ENCODE measurements around the gene PIGT.

DNA sequence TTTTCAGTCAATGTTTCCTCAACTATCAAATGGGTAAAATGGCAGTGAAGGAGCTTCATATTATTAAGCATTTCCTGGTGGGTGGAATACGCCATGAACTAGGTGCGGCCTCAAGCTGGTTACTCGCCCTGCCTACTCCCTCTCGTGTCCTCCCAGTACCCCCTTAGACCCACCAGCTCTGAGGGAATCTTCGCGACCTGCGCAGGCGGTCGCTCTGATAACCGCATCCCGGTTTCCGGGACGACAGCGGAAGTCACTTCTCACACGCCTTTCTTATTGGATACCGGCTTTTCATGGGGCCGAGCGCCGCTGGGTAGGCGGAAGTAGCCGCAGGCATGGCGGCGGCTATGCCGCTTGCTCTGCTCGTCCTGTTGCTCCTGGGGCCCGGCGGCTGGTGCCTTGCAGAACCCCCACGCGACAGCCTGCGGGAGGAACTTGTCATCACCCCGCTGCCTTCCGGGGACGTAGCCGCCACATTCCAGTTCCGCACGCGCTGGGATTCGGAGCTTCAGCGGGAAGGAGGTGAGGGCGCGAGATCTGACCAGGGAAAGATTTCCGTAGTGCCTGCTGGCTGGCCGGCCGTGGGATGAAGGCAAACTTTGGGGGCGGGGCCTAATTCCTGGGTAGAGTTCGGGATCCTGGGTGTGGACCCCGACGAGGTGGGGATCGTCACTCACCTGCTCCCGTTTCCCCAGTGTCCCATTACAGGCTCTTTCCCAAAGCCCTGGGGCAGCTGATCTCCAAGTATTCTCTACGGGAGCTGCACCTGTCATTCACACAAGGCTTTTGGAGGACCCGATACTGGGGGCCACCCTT, at the start of gene PIGT:
- TF ChIP-seq, protein P1, sequence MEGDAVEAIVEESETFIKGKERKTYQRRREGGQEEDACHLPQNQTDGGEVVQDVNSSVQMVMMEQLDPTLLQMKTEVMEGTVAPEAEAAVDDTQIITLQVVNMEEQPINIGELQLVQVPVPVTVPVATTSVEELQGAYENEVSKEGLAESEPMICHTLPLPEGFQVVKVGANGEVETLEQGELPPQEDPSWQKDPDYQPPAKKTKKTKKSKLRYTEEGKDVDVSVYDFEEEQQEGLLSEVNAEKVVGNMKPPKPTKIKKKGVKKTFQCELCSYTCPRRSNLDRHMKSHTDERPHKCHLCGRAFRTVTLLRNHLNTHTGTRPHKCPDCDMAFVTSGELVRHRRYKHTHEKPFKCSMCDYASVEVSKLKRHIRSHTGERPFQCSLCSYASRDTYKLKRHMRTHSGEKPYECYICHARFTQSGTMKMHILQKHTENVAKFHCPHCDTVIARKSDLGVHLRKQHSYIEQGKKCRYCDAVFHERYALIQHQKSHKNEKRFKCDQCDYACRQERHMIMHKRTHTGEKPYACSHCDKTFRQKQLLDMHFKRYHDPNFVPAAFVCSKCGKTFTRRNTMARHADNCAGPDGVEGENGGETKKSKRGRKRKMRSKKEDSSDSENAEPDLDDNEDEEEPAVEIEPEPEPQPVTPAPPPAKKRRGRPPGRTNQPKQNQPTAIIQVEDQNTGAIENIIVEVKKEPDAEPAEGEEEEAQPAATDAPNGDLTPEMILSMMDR (IDR thresholded peaks at IDR 0.05): no peak
- TF ChIP-seq SIN3A (IDR thresholded peaks at IDR 0.05; ENCODE audit: borderline replicate concordance, insufficient read depth, low read depth, low read length) (peak; percentile 83), TCF7L2 (IDR thresholded peaks at IDR 0.05; ENCODE audit: low read depth, low read length) (peak; percentile 53; the same call in 1 of the 2 replicates)
